Stimulated activated CD4-positive, alpha-beta T cell treated with anti-CD3 and anti-CD28 coated beads, Interleukin-4, amount 100 ng/mL, for 24 hours (primary cell): Measurements from ENCODE around the gene ENTPD7.
"Not testable (repeated sequence)": the region's sequence is repeated elsewhere in the genome, so short reads cannot be mapped to it uniquely, and the experiment has no call there.

Experiments
- DNase-seq: peaks from one replicate; pipeline ENCODE4 v3.0.0-alpha.2; 2020

The ENTPD7 gene

DNA sequence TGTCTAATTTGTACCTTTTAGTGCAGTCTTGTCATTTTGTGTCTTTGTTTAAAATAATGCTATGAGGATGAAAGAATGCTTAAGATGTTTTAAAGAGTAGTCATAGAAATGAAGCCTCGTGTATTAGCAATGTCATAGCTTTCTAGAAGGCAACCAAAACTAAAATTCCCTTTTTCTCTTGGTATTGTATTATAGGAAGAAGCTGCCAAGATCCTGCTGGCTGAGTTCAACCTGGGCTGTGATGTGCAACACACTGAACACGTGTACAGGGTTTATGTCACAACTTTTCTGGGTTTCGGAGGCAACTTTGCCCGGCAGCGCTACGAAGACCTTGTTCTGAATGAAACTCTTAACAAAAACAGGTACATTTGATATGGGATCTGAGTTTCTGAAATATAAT lies 36.5 kb downstream of the ENTPD7 start:
- no peak for DNase-seq

GRCh38 chr10:99698504-99699080 lies 39.3 kb downstream of the ENTPD7 start:
- no peak for DNase-seq

GRCh38 chr10:99700649-99701048 lies 41.3 kb downstream of the ENTPD7 start:
- DNase-seq, result no peak

- DNase-seq, result no peak
Measured at GRCh38 chr10:99708428-99709012, 49.2 kb downstream of the ENTPD7 start.

DNA sequence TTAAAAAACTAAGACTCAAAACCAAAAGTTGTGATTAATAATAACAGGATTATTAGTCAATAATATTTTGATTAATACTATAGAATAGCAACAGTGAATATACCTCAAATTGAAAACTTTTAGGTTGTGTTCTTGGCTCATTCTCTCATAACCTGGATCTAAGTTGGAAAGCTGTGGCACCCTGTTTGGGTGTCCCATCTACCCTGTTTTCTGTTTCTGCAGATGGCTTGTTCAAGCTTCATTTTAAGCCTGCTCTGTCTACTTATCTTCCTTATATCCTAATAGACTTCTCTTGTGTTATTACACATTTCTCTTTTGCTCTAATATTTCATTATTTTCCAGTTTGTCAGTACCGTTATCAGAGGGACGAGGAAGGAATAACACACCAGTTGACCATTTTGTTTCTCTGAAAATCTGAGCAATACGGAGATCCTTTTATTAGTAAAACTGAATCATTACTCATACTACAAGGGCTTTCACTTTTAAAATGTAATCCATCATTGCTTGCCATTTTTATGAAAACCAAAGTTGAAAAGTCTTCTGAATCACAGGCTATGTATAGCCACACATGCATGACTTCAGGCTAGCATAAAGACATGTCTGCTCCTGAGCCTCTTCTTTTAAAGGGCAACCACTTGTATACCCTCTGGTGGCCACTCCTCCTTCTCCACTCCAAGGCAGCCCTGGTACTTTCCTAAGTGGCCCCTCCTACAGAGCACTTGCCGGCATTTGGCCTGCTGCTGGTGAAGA lies 50.3 kb downstream of the ENTPD7 start:
- DNase-seq, result no peak

DNA sequence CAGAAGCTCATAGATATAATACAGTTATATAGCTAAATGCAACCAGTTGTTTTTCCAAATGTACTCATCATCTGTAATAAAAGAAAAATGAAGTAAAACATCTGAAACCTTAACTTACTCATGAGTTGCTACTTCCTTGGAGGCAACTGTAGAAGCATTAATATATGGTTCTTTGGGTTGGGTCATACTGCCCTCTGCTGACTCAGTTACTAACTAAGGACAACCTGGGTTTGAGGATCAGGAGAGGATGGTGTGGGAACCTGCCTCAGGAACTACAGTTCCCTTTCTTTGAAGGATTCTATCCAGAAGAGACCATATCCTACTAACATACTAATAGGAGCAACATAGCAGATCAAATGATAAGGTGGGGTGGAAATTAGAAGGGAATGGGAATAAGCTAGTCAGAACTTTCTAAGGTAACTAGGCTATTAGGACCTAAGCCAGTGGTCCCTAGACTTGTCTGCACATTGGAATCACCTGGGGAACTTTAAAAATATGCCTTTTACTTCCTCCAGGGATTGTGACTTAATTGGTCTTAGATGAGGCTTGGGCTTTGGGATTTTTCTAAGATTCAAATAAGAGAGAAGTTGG lies 51.9 kb downstream of the ENTPD7 start:
- peak; percentile 43 for DNase-seq

GRCh38 chr10:99714446-99714845 lies 55.1 kb downstream of the ENTPD7 start:
- DNase-seq, result no peak

GRCh38 chr10:99720387-99720786 lies 61.1 kb downstream of the ENTPD7 start:
- no peak for DNase-seq

DNA sequence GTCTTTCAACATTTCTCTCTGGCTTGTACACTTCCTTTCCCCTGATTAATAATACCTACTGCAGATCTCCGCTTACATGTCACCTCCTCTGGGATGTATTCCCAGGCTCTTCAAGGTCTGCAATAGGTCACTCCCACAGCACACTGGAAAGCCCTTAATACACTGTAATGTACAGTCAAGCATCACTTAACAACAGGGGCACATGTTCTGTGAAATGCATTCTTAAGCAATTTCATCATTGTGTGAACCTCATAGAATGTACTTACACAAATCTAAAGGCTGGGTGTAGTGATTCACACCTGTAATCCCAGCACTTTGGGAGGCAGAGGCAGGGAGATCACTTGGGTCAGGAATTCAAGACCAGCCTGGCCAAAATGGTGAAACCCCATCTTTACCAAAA lies 70.7 kb downstream of the ENTPD7 start:
- DNase-seq, result no peak

DNA sequence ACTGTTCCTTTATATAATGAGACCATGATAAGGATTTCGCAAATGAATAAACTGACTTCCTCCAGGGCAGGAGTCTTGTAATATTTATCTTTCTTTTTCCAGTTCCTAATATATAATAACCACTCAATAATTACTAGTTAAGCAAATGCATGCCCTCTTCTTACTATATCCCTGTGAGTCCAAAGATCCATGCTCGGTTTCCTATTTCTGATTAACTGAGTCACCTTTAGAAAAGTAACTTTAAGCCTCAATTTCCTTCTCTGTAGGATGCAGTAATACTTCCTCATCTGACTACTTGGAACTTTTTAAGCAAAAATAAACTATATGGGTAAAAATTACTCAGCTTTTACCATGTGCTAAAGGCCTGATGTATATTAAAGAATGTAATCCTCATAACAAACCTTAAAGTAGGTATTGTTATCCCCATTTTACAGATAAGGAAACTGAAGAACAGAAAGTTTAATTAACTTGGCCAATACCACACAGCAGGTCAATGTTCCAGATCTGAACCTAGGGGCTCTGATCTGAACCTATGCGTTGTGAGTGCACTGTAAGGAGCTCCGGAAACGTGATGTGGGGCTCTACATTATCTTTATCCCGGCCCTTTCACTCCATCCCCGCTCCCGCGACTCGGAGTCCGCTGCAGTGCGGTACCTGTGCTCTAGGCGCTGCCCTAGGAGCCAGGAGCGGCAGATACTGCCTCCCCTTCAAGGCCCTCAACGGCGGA lies 72.2 kb downstream of the ENTPD7 start:
- DNase-seq, result no peak

DNA sequence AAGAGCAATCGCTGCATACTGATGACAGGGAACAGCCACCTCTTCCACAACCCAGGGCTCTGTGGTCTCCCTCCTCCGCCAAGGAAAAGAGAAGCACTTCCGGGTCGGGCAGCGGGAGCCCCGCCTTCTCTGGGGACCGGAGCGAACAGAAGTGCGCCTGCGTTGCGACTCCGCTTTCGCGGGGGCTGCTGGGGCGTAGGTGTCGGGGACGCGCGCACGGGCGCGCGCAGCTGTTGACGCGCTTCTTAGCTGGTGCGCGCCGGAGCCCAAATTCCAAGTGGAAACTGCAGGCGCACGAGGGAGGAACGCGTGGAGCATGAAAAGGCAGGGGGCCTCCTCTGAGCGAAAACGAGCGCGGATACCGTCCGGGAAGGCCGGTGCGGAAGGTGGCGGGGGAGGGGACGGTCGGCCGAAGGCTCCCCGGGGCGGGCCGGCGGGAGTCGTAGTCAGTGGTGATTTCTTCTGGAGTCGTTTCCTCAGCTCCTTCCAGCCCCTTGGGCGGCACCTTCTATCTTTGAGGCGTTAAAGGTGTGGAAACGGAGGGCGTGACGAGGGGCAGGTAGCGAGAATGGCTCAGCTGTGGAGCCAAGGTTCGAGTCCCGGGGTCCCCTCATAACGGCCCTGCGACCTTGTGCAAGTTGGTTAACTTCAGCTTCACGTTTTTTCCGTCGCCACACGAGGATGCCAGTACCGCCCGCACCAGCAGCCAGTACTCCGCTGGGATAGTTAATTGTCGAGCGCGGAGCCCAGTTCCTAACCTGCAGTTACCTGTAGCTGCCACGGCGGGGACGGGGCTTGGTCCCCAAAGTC lies 72.9 kb downstream of the ENTPD7 start, which contains the start of the genes COX15 and CUTC:
Gene COX15 (minus strand): TSS at position 95 of the 810 bp plus-strand sequence. CDS start 78 bp downstream, at position 17.
Gene CUTC (plus strand): TSS at position 202 of the 810 bp plus-strand sequence. CDS start 115 bp downstream, at position 317.
- peak; percentile 95 for DNase-seq

- no peak for DNase-seq
Measured at GRCh38 chr10:99733366-99733765, 74.1 kb downstream of the ENTPD7 start.

GRCh38 chr10:99734111-99734510 lies 74.8 kb downstream of the ENTPD7 start:
- DNase-seq, result not testable (repeated sequence)

DNA sequence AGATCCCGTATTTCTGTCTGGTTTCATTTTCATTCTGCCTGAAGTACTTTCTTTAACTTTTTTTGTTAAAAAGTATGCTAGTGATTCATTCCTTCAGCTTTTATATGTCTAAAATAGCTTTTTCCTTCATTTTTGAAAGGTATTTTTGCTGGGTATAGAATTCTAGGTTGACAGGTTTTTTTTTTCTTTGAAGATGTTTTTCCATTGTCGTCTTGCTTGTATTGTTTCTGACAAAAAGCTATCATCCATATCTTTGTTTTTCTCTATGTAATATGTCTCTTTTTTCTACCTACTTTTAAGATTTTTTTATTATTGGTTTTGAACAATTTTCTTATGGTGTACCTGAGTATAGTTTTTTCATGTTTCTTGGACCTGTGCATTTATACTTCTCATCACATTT lies 81.0 kb downstream of the ENTPD7 start:
- DNase-seq, result no peak

DNA sequence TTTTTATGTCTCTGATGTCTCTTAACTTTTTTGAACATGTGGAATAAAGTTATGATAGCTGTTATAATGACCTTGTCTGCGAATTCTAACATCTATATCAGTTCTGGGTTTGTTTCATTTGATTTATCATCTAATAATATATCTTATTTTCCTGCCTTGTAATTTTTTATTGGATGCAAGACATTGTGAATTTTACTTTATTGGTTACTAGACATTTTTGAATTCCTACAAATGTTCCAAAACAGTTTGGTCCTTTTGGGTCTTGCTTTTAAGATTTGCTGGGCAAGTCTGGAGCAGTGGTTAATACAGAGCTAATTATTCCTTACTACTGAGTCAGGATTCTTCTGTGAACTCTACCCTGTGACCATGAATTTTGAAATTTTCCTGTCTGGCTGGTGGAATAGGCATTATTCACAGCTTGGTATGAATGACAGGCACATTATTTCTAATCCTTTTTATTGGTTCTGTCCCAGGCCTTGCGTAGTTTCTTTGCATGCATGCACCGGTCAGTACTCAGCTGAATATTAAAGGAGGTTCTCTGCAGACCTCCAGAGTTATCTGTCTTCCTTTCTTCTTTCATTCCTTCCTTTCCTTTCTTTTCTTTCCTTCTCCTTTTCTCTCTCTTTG lies 81.7 kb downstream of the ENTPD7 start:
- DNase-seq, result no peak

DNA sequence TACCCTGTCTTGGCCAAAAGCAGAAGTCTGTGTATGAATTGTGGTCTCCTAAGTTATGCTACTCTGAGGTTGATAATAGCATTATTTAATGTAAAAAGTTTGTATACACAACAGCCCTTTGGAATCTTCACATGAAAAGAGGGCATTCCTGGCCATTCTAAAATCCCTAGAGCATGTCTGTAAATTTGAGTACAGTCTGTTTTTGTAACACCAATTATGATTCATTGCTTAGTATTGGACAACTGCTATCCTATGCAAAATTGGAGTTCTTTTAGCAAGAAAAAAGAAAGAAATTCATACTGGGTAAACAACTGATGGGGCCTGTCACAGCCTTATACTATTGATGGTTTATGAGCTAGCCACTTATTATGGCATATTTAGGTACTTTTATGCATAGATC lies 82.9 kb downstream of the ENTPD7 start:
- DNase-seq, result no peak

GRCh38 chr10:99742701-99743100 lies 83.4 kb downstream of the ENTPD7 start:
- DNase-seq, result no peak

DNA sequence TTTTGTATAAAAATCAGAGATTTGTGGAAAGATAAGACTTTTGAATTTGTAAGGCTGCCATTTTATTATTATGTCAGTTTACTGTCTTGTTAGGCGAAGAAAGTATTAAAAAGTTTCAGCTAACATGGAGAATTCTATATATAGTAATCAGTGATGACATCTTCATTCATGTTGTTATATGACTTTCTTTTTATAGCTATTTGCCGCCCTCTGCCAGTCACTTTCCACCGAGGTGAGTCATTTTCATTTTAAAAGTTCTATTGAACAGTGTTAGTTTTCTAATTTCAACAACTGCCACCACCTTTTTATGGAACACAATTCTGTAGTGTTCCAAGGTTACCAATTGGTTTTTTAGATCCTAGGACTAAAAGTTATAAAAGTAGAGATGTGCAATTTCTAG lies 84.5 kb downstream of the ENTPD7 start:
- no peak for DNase-seq

DNA sequence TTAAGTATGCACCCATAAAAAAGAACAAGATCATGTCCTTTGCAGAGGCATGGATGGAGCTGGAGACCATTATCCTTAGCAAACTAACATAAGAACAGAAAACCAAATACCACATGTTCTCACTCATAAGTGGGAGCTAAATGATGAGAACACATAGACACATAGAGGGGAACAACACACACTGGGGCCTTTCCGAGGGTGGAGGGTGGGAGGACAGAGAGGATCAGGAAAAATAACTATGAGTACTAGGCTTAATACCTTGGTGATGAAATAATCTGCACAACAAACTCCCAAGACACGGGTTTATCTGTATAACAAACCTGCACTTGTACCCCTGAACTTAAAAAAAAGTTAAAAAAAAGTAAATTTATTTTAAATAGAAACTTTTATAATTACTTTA lies 86.9 kb downstream of the ENTPD7 start:
- DNase-seq, result not testable (repeated sequence)

- no peak for DNase-seq
Measured at GRCh38 chr10:99748823-99749451, 89.6 kb downstream of the ENTPD7 start.

- no peak for DNase-seq
Measured at GRCh38 chr10:99750641-99751040, 91.3 kb downstream of the ENTPD7 start.
